Mucosa of descending colon (tissue), 3 donors: Measurements from ENCODE around the gene CCL27. TPM values are rescaled to one million over a fixed set of nuclear protein-coding genes. Genes with fewer than 3 reads are reported as not detected.

Experiments
- ATAC-seq: fragments of 200-7000 bp; cut with Tn5 transposase; one replicate; pipeline ENCODE4 v1.9.1; 2020; ENCODE audit warnings: mild to moderate bottlenecking, moderate library complexity
- DNase-seq, 3 donors: peaks; one replicate each; pipeline ENCODE4 v3.0.0-alpha.2; 2020
- H3K36me3 ChIP-seq: fragments of 200-600 bp; one replicate; pipeline ENCODE4 v1.8.0; 2021; ENCODE audit warnings: low read depth, mild to moderate bottlenecking
- H3K4me1 ChIP-seq: fragments of 200-600 bp; one replicate; pipeline ENCODE4 v1.8.0; 2021; ENCODE audit warnings: low read depth, mild to moderate bottlenecking
- H3K4me3 ChIP-seq: fragments of 200-600 bp; one replicate; pipeline ENCODE4 v1.8.0; 2021; ENCODE audit warnings: mild to moderate bottlenecking
- H3K9me3 ChIP-seq: fragments of 200-600 bp; one replicate; pipeline ENCODE4 v1.8.0; 2021; ENCODE audit warnings: mild to moderate bottlenecking
- CTCF ChIP-seq: fragments of 200-600 bp; IDR thresholded peaks from one replicate; pipeline ENCODE4 v1.8.0; 2022; ENCODE audit warnings: antibody characterized with exemption, mild to moderate bottlenecking
- intact Hi-C, 2 donors: fragments of 100-400 bp; cut with DNase I in 1 of 2; cut with micrococcal nuclease in 1 of 2; formaldehyde crosslinking; loops; one replicate each; pipeline versions ENCODE4 v1.11.0 to v1.11.1; 2022; cut with DNase I, micrococcal nuclease
- total RNA-seq, 3 donors: library from RNA; stranded (reverse); fragmentation: NEBNext Ultra II Directional in 2 of 3; extraction: Animal tissue kit (Norgen Biotek cat#: 25700) in 2 of 3; gene quantifications; one replicate each; pipeline versions ENCODE4 v1.2.1 to v1.2.4, GENCODE V29; 2021 to 2023
- donor health status: DM: no; HTN: no; CAD: no; lungs with moderate emphysema.
- donor health status: DM: no; HTN: no; CAD: no.
- donor health status: DM: no; HTN: yes; CAD: no.

CCL27 gene
- total RNA-seq, 3 donors from 2014 or later = not detected

DNA sequence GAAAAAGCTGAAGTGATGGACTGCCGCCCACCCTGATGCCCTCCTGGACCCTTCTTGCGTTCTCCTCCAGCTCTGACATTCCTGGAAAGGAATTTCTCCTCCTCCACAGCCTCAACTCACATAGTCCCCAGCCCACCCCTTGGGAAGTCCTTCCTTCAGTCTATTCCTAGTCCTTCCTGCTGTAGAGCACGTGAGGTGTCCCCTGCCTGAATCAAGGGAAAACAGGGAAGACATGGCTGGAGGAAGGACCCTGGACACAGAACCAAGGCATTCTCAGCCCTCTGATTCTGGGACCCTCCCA lies 37.3 kb downstream of the CCL27 start:
- no peak for TF ChIP-seq CTCF
- intact Hi-C loops = no loop called here
- H3K9me3 ChIP-seq = no peaks in the 10 kb centered on the region
- ATAC-seq = no peak
- no peak for DNase-seq
- H3K4me1 ChIP-seq = peaks cover 16% of the 10 kb centered on the region
- no peak overlapping the region for H3K4me3 ChIP-seq
- H3K36me3 ChIP-seq = no peaks in the 10 kb centered on the region

- ATAC-seq = no peak
- no peak for TF ChIP-seq CTCF
- H3K4me1 ChIP-seq = peaks cover 17% of the 10 kb centered on the region
- no peak overlapping the region for H3K4me3 ChIP-seq
- DNase-seq = no peak
- no peaks in the 10 kb centered on the region for H3K36me3 ChIP-seq
- H3K9me3 ChIP-seq = no peaks in the 10 kb centered on the region
- intact Hi-C loops = no loop called here
Measured at GRCh38 chr9:34624475-34625185, 37.8 kb downstream of the CCL27 start.

GRCh38 chr9:34623374-34624235 lies 38.9 kb downstream of the CCL27 start:
- Histone ChIP-seq H3K36me3 (no peaks in the 10 kb centered on the region), H3K9me3 (no peaks in the 10 kb centered on the region), H3K4me3 (no peak overlapping the region), H3K4me1 (peaks cover 15% of the 10 kb centered on the region)
- no peak for DNase-seq
- no peak for ATAC-seq
- no peak for TF ChIP-seq CTCF
- intact Hi-C loops = no loop called here

DNA sequence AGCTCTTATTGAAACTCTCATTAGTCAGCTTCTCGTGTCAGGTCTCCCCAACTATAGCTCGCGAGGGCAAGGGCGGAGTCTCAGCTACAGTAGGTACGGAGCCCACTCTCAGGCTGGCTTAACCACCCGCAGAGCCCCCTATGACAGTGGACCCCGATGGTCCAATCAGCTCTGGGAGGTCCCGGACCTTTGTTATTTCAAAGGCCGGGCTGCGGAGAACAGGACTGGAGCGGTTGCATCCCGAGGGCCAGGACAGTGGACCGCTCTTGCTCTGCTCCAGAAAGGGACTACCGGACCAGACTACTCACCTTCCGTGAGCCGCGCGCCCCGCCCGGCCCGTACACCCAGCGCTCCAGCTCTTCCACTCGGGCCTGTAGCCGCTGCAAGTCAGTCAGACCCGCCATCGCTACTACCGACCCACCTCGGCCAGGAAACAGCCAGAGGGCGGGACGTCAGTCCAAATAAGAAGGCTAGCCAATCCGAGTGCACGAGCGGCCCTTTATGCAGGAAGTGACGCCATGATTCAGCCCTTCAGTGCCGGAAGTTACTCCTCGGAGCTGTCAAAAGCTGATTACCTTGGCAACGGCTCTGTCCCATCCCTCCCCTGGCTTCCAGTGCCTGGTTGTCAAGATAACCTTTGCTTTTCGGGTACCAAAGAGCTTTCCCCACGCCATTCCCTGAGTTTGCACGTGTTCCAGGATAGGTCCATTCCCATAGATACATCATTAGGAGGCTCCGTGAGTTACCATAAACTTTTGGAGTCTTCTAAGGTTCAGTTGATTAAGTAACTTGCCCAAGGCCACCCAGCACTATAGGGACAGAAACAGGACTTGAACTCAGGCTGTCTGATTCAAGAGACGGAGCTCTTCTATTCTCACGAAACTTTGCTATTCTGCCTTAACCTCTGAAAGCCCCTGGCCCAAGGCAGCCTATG lies 42.1 kb downstream of the CCL27 start, which contains the start of gene DCTN3:
Gene DCTN3 (minus strand): TSS at position 435 of the 934 bp plus-strand sequence. CDS start 31 bp downstream, at position 404.
- ATAC-seq (peak; percentile 100), DNase-seq (peak; percentile 91 to 96 (median 94))
- no peaks in the 10 kb centered on the region for H3K9me3 ChIP-seq
- TF ChIP-seq CTCF = no peak
- H3K4me3 ChIP-seq = peak within 1 kb of the TSS; percentile 75
- intact Hi-C loops = no loop called here
- peaks cover 9% of the 10 kb centered on the region for H3K4me1 ChIP-seq
- H3K36me3 ChIP-seq = no peaks in the 10 kb centered on the region

DNA sequence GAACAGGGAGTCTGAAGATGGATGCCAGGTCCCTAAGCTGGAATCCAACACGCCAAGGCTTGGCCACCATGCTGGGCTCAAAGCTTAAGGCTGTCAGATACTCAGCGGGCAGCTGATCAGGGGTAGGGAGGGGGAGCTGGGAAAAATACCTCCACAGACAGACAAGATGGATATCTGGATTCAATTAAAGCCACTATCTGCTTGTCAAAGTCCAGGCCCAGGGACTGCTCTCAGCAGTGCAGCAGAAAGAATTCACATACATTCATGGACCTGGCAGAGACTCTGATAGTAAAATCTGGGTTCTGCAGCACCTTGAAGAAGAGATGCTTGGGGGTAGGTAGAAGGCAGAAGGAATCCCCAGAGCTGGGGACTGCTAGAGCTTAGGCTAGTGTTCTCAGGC lies 47.3 kb downstream of the CCL27 start:
- intact Hi-C loops = no loop called here
- Histone ChIP-seq H3K36me3 (no peaks in the 10 kb centered on the region), H3K4me1 (peaks cover 13% of the 10 kb centered on the region), H3K4me3 (no peak overlapping the region), H3K9me3 (no peaks in the 10 kb centered on the region)
- DNase-seq (no peak), ATAC-seq (no peak)
- TF ChIP-seq CTCF = no peak
